HCT116 (cell line): ENCODE data around the gene CEACAM6.

Experiments
- ATF3 ChIP-seq: IDR thresholded peaks from 2 replicates; pipeline ENCODE4 v1.6.1; 2012
- CEBPB ChIP-seq: IDR thresholded peaks from 2 replicates; pipeline ENCODE4 v1.6.1; 2012; ENCODE audit warnings: low read depth
- EGR1 ChIP-seq: IDR thresholded peaks from 2 replicates; pipeline ENCODE4 v1.6.1; 2012; ENCODE audit warnings: low read depth
- EZH2 ChIP-seq: fragments of 200-600 bp; sonication (generic); IDR thresholded peaks from 2 replicates; pipeline ENCODE4 v1.6.1; 2017; ENCODE audit warnings: antibody characterized with exemption, mixed run types
- EZH2phosphoT487 ChIP-seq: fragments of 200-600 bp; IDR thresholded peaks from 2 replicates; pipeline ENCODE4 v1.6.1; 2018; ENCODE audit warnings: antibody characterized with exemption, borderline replicate concordance
- MAX ChIP-seq: IDR thresholded peaks from 2 replicates; pipeline ENCODE4 v1.6.1; 2012
- POLR2A ChIP-seq: IDR thresholded peaks from 2 replicates; pipeline ENCODE4 v1.7.0; 2011; ENCODE audit warnings: borderline replicate concordance; ENCODE audit not compliant: insufficient read depth, insufficient read length; ENCODE audit errors: extremely low read depth
- POLR2AphosphoS5 ChIP-seq: IDR thresholded peaks from 2 replicates; pipeline ENCODE4 v1.6.1; 2011; ENCODE audit warnings: mild to moderate bottlenecking, low read depth, low read length, moderate library complexity
- SIN3A ChIP-seq: IDR thresholded peaks from 2 replicates; pipeline ENCODE4 v1.6.1; 2012; ENCODE audit warnings: low read depth
- YY1 ChIP-seq: IDR thresholded peaks from 2 replicates; pipeline ENCODE4 v1.6.1; 2011; ENCODE audit warnings: low read length, low read depth, moderate library complexity, mild to moderate bottlenecking; ENCODE audit not compliant: insufficient replicate concordance; ENCODE audit errors: extremely low read depth
- TF ChIP-seq, protein P1 (sequence below), 3 experiments: fragments of 200-600 bp in 1 of 3; sonication (generic) in 1 of 3; IDR thresholded peaks in 2 of 3; conservative IDR thresholded peaks in 1 of 3; 2 replicates each; pipeline ENCODE4 v1.5.1; 2012 to 2017; ENCODE audit warnings: low read depth in 2 of 3, low read length in 2 of 3, antibody characterized with exemption in 1 of 3, borderline replicate concordance in 1 of 3, control low read depth in 1 of 3, mild to moderate bottlenecking in 1 of 3, mixed read lengths in 1 of 3, mixed run types in 1 of 3, moderate library complexity in 1 of 3; ENCODE audit not compliant: insufficient read depth in 1 of 3

DNA sequence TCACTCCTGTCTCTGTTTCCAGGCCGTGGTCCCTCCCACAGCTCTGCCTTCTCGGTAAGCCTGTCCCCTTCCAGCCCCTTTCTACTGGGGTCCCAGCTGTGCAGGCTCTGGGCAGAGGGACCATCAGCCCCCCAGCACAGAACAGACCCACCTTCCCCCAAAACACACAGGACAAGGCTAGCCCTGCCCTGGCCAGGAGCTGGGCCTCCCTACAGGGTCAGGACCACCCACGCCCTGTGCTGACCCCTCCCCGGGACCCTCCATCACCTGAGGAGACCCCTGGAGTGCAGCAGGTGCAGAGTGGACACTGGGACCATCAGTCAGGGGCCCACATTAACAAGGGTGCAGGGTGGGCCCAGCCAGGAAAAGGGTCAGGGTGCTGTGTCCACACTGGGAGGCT is 55.0 kb downstream of the CEACAM6 start:
- TF ChIP-seq YY1: no peak
- TF ChIP-seq CEBPB: no peak
- no peak for TF ChIP-seq ATF3
- no peak for TF ChIP-seq SIN3A
- TF ChIP-seq, protein P1, sequence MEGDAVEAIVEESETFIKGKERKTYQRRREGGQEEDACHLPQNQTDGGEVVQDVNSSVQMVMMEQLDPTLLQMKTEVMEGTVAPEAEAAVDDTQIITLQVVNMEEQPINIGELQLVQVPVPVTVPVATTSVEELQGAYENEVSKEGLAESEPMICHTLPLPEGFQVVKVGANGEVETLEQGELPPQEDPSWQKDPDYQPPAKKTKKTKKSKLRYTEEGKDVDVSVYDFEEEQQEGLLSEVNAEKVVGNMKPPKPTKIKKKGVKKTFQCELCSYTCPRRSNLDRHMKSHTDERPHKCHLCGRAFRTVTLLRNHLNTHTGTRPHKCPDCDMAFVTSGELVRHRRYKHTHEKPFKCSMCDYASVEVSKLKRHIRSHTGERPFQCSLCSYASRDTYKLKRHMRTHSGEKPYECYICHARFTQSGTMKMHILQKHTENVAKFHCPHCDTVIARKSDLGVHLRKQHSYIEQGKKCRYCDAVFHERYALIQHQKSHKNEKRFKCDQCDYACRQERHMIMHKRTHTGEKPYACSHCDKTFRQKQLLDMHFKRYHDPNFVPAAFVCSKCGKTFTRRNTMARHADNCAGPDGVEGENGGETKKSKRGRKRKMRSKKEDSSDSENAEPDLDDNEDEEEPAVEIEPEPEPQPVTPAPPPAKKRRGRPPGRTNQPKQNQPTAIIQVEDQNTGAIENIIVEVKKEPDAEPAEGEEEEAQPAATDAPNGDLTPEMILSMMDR (IDR thresholded peaks at IDR 0.05 in 2 of 3, conservative IDR thresholded peaks at IDR 0.05 in 1 of 3; ENCODE audit: borderline replicate concordance in 1 of 3, insufficient read depth in 1 of 3, low read depth in 2 of 3, low read length in 2 of 3): no peak
- no peak for TF ChIP-seq POLR2AphosphoS5
- TF ChIP-seq EZH2: no peak
- no peak for TF ChIP-seq EGR1
- no peak for TF ChIP-seq POLR2A
- no peak for TF ChIP-seq MAX
- TF ChIP-seq EZH2phosphoT487: no peak
